ENCODE results near the gene PLCL1. TPM values are rescaled to one million over a fixed set of nuclear protein-coding genes. Genes with fewer than 3 reads are reported as not detected.

PLCL1 gene
- polyA plus RNA-seq, 1 of the 3 experiments (the other 2 are of a cell fraction), result 7.7 TPM

GRCh38 chr2:198052741-198053140, 248.3 kb downstream of the PLCL1 start:
- ChIA-PET POLR2A (no interaction called here), CTCF (interaction anchor here (0.8 to 1.7 kb wide), 3 partner anchors 14 to 249 kb away, joined by 3 to 4 read pairs (median 3); partner anchors contain the start of gene PLCL1)
- Histone ChIP-seq H4K20me1 (ENCODE audit: insufficient read depth) (no peaks in the 10 kb centered on the region), H3K4me3 (ENCODE audit: low read depth in 2 of 2, low read length in 1 of 2) (no peak overlapping the region), H3K9me3 (no peaks in the 10 kb centered on the region), H3K9ac (no peak overlapping the region), H3K79me2 (ENCODE audit: insufficient read depth) (no peaks in the 10 kb centered on the region), H3K27ac (ENCODE audit: low read depth in 2 of 2, low read length in 1 of 2) (no peak overlapping the region), H3K36me3 (replicated peaks in 1 of 2; ENCODE audit: control insufficient read depth in 1 of 2, insufficient read depth in 2 of 2, low read length in 1 of 2) (no peaks in the 10 kb centered on the region), H3K9me2 (no peaks in the 10 kb centered on the region), H3F3A (replicated peaks; ENCODE audit: insufficient read depth) (no peaks in the 10 kb centered on the region), H3K4me2 (no peak overlapping the region), H3K27me3 (ENCODE audit: insufficient read depth) (no peaks in the 10 kb centered on the region), H2AFZ (ENCODE audit: low read depth) (no peak overlapping the region), H3K4me1 (ENCODE audit: control insufficient read depth in 1 of 2, insufficient read depth in 2 of 2, low read depth in 1 of 2, low read length in 1 of 2) (peaks cover 0 to 2% of the 10 kb centered on the region in 2 experiments; a peak in 2 of 4 replicates)
- 80% methylated on average over 2 of the region's 2 CpGs for WGBS (ENCODE audit: low lambda C conversion rate)
- no peak for TF ChIP-seq FOSL2 (IDR thresholded peaks at IDR 0.05; ENCODE audit: borderline replicate concordance, low read depth)
- TF ChIP-seq NFIC (IDR thresholded peaks at IDR 0.05; ENCODE audit: borderline replicate concordance), result no peak
- DNase-seq, result no peak

GRCh38 chr2:198053148-198053547, 248.8 kb downstream of the PLCL1 start:
- H3F3A ChIP-seq (replicated peaks; ENCODE audit: insufficient read depth), result no peaks in the 10 kb centered on the region
- ChIA-PET CTCF (interaction anchor here (0.6 to 1.7 kb wide), 4 partner anchors 13 to 710 kb away, joined by 3 to 6 read pairs (median 4); partner anchors contain the start of gene PLCL1), POLR2A (no interaction called here)
- H3K79me2 ChIP-seq (ENCODE audit: insufficient read depth), result no peaks in the 10 kb centered on the region
- H3K9me3 ChIP-seq, result no peaks in the 10 kb centered on the region
- H3K4me3 ChIP-seq (ENCODE audit: low read depth in 2 of 2, low read length in 1 of 2), result no peak overlapping the region
- H3K4me2 ChIP-seq, result no peak overlapping the region
- no peak overlapping the region for H2AFZ ChIP-seq (ENCODE audit: low read depth)
- TF ChIP-seq NRF1 (IDR thresholded peaks at IDR 0.05; ENCODE audit: low read depth, low read length) (no peak), JUND (IDR thresholded peaks at IDR 0.05) (no peak), RAD21 (IDR thresholded peaks at IDR 0.05; ENCODE audit: low read length) (no peak), POLR2AphosphoS5 (IDR thresholded peaks at IDR 0.05; ENCODE audit: low read depth, low read length) (no peak), NFIC (IDR thresholded peaks at IDR 0.05; ENCODE audit: borderline replicate concordance) (no peak), IRF3 (IDR thresholded peaks at IDR 0.05; ENCODE audit: low read depth, low read length) (no peak), MAX (IDR thresholded peaks at IDR 0.05; ENCODE audit: low read depth) (no peak), TEAD4 (IDR thresholded peaks at IDR 0.05; ENCODE audit: borderline replicate concordance, insufficient read depth) (no peak), CHD2 (IDR thresholded peaks at IDR 0.05; ENCODE audit: low read length, partially characterized antibody) (no peak), YY1 (IDR thresholded peaks at IDR 0.05; ENCODE audit: low read depth) (no peak), TAF1 (IDR thresholded peaks at IDR 0.05; ENCODE audit: borderline replicate concordance, low read depth, low read length) (no peak)
- no peak overlapping the region for H3K27ac ChIP-seq (ENCODE audit: low read depth in 2 of 2, low read length in 1 of 2)
- peaks cover 0 to 2% of the 10 kb centered on the region in 2 experiments; a peak in 2 of 4 replicates for H3K4me1 ChIP-seq (ENCODE audit: control insufficient read depth in 1 of 2, insufficient read depth in 2 of 2, low read depth in 1 of 2, low read length in 1 of 2)
- no peaks in the 10 kb centered on the region for H3K36me3 ChIP-seq (replicated peaks in 1 of 2; ENCODE audit: control insufficient read depth in 1 of 2, insufficient read depth in 2 of 2, low read length in 1 of 2)
- no peak overlapping the region for H3K9ac ChIP-seq
- no peak for DNase-seq
- 73% methylated on average over 1 of the region's 1 CpG for WGBS (ENCODE audit: low lambda C conversion rate)
- H3K9me2 ChIP-seq, result no peaks in the 10 kb centered on the region
- H4K20me1 ChIP-seq (ENCODE audit: insufficient read depth), result no peaks in the 10 kb centered on the region
- H3K27me3 ChIP-seq (ENCODE audit: insufficient read depth), result no peaks in the 10 kb centered on the region

Data from SK-N-SH (cell line).